Mesothelial cell of epicardium (in vitro differentiated cells): ENCODE measurements around the gene UTP15. TPM values are rescaled to one million over a fixed set of nuclear protein-coding genes. Genes with fewer than 3 reads are reported as not detected.

ENCODE experiments used
- DNase-seq, 2 experiments: peaks; one replicate each; pipeline ENCODE4 v3.0.0; 2021; ENCODE audit warnings: low spot score in 2 of 2; ENCODE audit not compliant: unreplicated experiment in 2 of 2
- H3K27ac Mint-ChIP-seq: 2 replicates; pipeline ENCODE4 v1.8.0; 2021; ENCODE audit warnings: mixed read lengths
- H3K27me3 Mint-ChIP-seq: 2 replicates; pipeline ENCODE4 v1.8.0; 2021; ENCODE audit warnings: low read depth, mixed read lengths
- H3K36me3 Mint-ChIP-seq: 2 replicates; pipeline ENCODE4 v1.8.0; 2021; ENCODE audit warnings: mixed read lengths
- H3K4me1 Mint-ChIP-seq: 2 replicates; pipeline ENCODE4 v1.8.0; 2021; ENCODE audit warnings: mixed read lengths
- H3K4me3 Mint-ChIP-seq: 2 replicates; pipeline ENCODE4 v1.8.0; 2021; ENCODE audit warnings: mild to moderate bottlenecking, moderate library complexity, mixed read lengths
- H3K9me3 Mint-ChIP-seq: 2 replicates; pipeline ENCODE4 v1.8.0; 2021; ENCODE audit warnings: mixed read lengths
- total RNA-seq: library from RNA; stranded (reverse); gene quantifications from 3 replicates; pipeline ENCODE4 v1.2.1, GENCODE V29; 2021
- TF ChIP-seq, protein P1 (sequence below): fragments of 200-600 bp; sonication (generic); IDR thresholded peaks from one replicate; pipeline ENCODE4 v1.5.0; 2021; ENCODE audit warnings: antibody characterized with exemption; ENCODE audit not compliant: unreplicated experiment

UTP15 gene
- total RNA-seq, 1 donor from 2014 or later = 29.7 TPM

- no peak for DNase-seq
- Mint-ChIP-seq H3K27ac (no peak overlapping the region), H3K9me3 (no peaks in the 10 kb centered on the region), H3K36me3 (no peaks in the 10 kb centered on the region), H3K27me3 (peaks cover 12% of the 10 kb centered on the region), H3K4me3 (no peak overlapping the region), H3K4me1 (no peaks in the 10 kb centered on the region)
- TF ChIP-seq, protein P1, sequence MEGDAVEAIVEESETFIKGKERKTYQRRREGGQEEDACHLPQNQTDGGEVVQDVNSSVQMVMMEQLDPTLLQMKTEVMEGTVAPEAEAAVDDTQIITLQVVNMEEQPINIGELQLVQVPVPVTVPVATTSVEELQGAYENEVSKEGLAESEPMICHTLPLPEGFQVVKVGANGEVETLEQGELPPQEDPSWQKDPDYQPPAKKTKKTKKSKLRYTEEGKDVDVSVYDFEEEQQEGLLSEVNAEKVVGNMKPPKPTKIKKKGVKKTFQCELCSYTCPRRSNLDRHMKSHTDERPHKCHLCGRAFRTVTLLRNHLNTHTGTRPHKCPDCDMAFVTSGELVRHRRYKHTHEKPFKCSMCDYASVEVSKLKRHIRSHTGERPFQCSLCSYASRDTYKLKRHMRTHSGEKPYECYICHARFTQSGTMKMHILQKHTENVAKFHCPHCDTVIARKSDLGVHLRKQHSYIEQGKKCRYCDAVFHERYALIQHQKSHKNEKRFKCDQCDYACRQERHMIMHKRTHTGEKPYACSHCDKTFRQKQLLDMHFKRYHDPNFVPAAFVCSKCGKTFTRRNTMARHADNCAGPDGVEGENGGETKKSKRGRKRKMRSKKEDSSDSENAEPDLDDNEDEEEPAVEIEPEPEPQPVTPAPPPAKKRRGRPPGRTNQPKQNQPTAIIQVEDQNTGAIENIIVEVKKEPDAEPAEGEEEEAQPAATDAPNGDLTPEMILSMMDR = no peak
Measured at GRCh38 chr5:73592551-73592950, 27.0 kb downstream of the UTP15 start.

DNA sequence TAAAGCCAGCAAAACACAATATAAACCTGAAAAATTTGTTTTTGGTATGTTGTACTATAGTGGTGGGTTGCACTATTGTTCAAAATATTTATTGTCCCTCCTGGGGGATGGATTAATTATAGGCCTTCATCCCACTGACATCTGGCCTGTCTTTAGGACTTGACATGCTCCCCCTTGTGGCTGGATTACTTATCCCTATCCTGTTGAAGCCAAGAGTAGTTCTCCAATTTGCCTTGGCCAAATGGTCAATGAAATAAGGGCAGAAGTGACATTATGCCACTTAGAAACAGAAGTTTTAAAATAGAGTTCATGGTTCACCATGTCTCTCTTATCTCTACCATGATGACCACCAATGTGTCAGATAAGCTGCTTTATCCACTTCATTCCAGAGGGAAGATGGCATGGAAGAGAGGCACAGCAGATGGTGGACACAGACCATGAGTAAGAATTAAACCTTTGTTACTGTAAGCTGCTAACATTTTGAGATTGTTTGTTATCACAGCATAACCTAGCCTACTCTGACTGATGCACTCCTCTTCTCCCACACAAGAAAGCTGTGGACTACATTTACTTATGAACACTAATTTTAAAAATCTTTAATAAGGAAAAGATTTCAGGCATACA lies 31.3 kb downstream of the UTP15 start:
- no peaks in the 10 kb centered on the region for H3K36me3 Mint-ChIP-seq
- peaks cover 29% of the 10 kb centered on the region for H3K27me3 Mint-ChIP-seq
- TF ChIP-seq, protein P1 = peak; percentile 43
- DNase-seq = no peak
- no peak overlapping the region for H3K27ac Mint-ChIP-seq
- peaks cover 12% of the 10 kb centered on the region for H3K9me3 Mint-ChIP-seq
- no peaks in the 10 kb centered on the region for H3K4me1 Mint-ChIP-seq
- no peak overlapping the region for H3K4me3 Mint-ChIP-seq

- DNase-seq = no peak
- H3K27me3 Mint-ChIP-seq = peaks cover 35% of the 10 kb centered on the region
- H3K4me3 Mint-ChIP-seq = no peak overlapping the region
- H3K9me3 Mint-ChIP-seq = peaks cover 16% of the 10 kb centered on the region
- TF ChIP-seq, protein P1 = no peak
- H3K36me3 Mint-ChIP-seq = no peaks in the 10 kb centered on the region
- no peaks in the 10 kb centered on the region for H3K4me1 Mint-ChIP-seq
- no peak overlapping the region for H3K27ac Mint-ChIP-seq
Measured at GRCh38 chr5:73599380-73599779, 33.8 kb downstream of the UTP15 start.

DNA sequence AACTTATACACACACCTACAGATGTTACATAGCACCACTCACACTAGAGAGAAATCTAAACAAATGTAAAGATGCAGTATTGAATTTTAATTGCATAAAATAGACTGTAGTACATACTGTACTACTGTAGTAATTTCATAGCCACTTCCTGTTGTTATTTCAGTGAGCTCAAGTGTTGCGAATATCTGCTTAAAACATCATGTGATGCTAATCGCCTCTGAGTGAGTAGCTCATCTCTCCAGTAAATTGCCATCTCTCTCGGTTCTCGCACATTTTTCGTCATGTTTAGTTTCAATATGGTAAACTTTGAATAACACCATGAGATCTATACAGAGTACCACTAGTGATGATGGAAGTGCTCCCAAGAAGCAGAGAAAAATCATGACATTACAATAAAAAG lies 38.5 kb downstream of the UTP15 start:
- Mint-ChIP-seq H3K36me3 (no peaks in the 10 kb centered on the region), H3K27me3 (peaks cover 47% of the 10 kb centered on the region), H3K4me1 (no peaks in the 10 kb centered on the region), H3K9me3 (peaks cover 16% of the 10 kb centered on the region), H3K4me3 (no peak overlapping the region), H3K27ac (no peak overlapping the region)
- no peak for DNase-seq
- TF ChIP-seq, protein P1 = no peak

DNA sequence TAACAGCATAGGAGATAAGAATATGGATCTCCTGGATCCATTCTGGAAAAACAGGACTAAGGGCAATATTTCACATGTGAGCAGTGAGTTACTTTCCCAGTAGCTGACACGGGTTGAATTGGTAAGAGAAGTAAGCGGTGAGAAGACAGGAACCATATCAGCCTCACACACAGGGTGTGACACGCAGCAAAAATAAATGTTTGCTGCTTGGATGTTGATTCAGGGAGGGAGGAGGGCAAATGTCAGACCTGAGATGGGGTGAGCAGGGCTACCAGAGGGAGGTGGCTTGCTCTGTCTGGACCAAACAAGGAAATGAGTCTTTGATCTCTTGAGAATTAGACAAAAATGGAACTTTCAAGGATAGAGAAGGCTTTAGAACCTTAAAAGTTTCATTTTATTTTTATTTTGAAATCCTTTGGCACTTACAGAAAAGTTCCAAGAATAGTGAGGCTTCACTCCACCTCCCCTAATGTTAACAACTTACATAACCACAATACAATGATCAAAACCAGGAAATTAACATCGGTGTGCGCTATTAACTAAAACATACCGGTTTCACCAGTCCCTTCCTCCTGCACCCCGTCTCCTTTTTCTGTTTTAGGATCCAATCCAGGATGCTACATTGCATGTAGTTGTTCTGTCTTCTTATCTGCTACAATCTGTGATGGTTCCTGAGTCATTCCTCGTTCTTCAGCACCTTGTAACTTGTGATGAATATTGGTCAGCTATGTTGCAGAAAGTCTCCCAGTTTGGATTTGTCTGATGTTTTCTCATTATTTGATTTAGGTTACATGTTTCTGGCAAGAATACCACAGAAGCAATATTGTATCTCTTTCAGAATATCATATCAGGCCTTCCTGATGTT lies 39.9 kb downstream of the UTP15 start:
- TF ChIP-seq, protein P1 = no peak
- H3K27me3 Mint-ChIP-seq = peaks cover 47% of the 10 kb centered on the region
- H3K9me3 Mint-ChIP-seq = peaks cover 16% of the 10 kb centered on the region
- no peaks in the 10 kb centered on the region for H3K4me1 Mint-ChIP-seq
- no peak overlapping the region for H3K4me3 Mint-ChIP-seq
- DNase-seq = no peak
- no peaks in the 10 kb centered on the region for H3K36me3 Mint-ChIP-seq
- no peak overlapping the region for H3K27ac Mint-ChIP-seq
